A549 (cell line): ENCODE measurements around the gene PEX7.

Experiments used
- ELK1 ChIP-seq: fragments of 150-350 bp; IDR thresholded peaks from 2 replicates; pipeline ENCODE4 v1.6.1; 2014; ENCODE audit warnings: low read depth, mild to moderate bottlenecking, low read length
- MAFK ChIP-seq: fragments of 450-650 bp; IDR thresholded peaks from 2 replicates; pipeline ENCODE4 v1.6.1; 2014; ENCODE audit not compliant: partially characterized antibody
- TF ChIP-seq, protein P1 (sequence below): fragments of >200 bp; sonication (Bioruptor Twin); formaldehyde crosslinking; IDR thresholded peaks from 3 replicates; pipeline ENCODE4 v1.5.1; 2016

DNA sequence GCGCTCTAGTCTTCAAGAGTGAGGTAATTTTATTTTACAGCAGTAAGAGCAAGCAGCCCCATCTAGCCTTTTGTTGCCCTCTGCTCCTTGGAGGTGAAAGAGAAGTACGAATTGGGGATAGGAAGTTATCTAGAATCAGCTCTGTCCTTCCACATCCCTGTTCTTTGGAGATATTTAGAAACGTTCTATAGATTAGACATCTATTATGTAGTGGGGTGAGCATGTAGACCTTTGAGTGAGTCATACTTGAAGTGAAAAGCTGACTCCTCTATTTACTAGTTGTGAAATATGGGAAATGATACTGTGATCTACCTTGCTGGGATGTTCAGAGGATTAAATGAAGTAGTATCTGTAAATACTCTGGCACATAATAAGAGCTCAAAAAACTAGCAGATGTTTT is 63.7 kb downstream of the PEX7 start:
- TF ChIP-seq ELK1 (no peak), MAFK (no peak)
- TF ChIP-seq, protein P1, sequence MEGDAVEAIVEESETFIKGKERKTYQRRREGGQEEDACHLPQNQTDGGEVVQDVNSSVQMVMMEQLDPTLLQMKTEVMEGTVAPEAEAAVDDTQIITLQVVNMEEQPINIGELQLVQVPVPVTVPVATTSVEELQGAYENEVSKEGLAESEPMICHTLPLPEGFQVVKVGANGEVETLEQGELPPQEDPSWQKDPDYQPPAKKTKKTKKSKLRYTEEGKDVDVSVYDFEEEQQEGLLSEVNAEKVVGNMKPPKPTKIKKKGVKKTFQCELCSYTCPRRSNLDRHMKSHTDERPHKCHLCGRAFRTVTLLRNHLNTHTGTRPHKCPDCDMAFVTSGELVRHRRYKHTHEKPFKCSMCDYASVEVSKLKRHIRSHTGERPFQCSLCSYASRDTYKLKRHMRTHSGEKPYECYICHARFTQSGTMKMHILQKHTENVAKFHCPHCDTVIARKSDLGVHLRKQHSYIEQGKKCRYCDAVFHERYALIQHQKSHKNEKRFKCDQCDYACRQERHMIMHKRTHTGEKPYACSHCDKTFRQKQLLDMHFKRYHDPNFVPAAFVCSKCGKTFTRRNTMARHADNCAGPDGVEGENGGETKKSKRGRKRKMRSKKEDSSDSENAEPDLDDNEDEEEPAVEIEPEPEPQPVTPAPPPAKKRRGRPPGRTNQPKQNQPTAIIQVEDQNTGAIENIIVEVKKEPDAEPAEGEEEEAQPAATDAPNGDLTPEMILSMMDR: no peak
